GM12891 (cell line): Measurements from ENCODE around the gene XRCC2.

Experiments
- POLR2A ChIP-seq: IDR thresholded peaks from 2 replicates; pipeline ENCODE4 v1.6.1; 2011; ENCODE audit warnings: low read depth, low read length, control low read depth
- POLR2AphosphoS5 ChIP-seq: IDR thresholded peaks from 2 replicates; pipeline ENCODE4 v1.6.1; 2011; ENCODE audit warnings: low read depth, low read length, control low read depth

DNA sequence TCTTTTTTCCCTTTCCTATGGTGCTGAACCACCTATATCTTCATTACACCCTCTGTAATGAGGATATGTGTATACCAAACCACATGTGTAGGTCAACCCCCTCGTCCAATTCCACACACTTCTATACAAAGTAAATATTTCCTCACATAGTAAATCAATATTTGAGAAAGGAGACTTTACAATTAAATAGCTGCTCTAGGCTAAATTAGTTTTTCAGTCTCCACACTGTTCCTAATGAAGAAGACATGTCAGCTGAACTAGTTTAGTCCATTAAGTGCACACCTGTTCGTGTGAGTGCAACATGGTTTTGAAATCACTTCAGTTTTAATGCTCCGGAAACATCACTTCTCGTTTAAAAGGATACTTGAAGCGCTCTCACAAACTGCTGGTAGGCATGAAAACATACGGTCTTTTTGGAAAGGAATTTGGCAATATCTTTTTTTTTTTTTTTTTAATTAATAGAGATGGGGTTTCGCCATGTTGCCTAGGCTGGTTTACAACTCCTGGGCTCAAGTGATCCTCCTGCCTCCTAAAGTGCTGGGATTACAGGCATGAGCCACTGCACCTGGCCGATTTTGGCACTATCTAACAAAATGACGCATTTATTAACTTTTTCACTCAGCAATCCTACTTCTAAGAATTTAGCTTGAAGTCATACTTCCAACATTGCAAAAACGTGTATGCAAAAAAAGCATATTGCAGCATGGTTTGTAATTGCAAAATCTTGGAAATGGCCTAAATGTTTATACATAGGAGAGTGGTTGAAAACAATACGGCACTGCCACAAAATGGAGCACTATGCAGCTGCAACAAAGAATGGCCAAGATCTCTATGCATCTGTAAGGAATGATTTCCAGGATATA is 2.1 kb upstream of the XRCC2 start:
- TF ChIP-seq POLR2A: no peak
- TF ChIP-seq POLR2AphosphoS5: no peak
